Activated naive CD4-positive, alpha-beta T cell treated with anti-CD3 and anti-CD28 coated beads, Interleukin-2, amount 10 ng/mL, durations not matched to agents 7 days and 5 days (primary cell): ENCODE results near the gene OBSCN.

Experiments
- CTCF ChIA-PET: fragments of 350-600 bp; sonication (Branson Sonifier 250); formaldehyde crosslinking; loops from one replicate; lab custom pipeline; 2021; ENCODE audit warnings: antibody characterized with exemption; lab: Charles Lee
- DNase-seq: peaks from one replicate; pipeline ENCODE4 v3.0.0-alpha.2; 2020
- H3K27ac Mint-ChIP-seq: one replicate; pipeline ENCODE4 v1.8.0; 2021; ENCODE audit warnings: mild to moderate bottlenecking, moderate library complexity, mixed read lengths
- H3K27me3 Mint-ChIP-seq: one replicate; pipeline ENCODE4 v1.8.0; 2021; ENCODE audit warnings: mild to moderate bottlenecking, mixed read lengths
- H3K36me3 Mint-ChIP-seq: one replicate; pipeline ENCODE4 v1.8.0; 2021; ENCODE audit warnings: mixed read lengths
- H3K4me1 Mint-ChIP-seq: one replicate; pipeline ENCODE4 v1.8.0; 2021; ENCODE audit warnings: mixed read lengths
- H3K4me3 Mint-ChIP-seq: one replicate; pipeline ENCODE4 v1.8.0; 2021; ENCODE audit warnings: mild to moderate bottlenecking, moderate library complexity, mixed read lengths
- H3K9me3 Mint-ChIP-seq: one replicate; pipeline ENCODE4 v1.8.0; 2021; ENCODE audit warnings: mixed read lengths

Gene OBSCN

GRCh38 chr1:228297242-228297641 is 89.4 kb downstream of the OBSCN start:
- no peak overlapping the region for H3K27ac Mint-ChIP-seq

GRCh38 chr1:228297822-228298221 is 90.0 kb downstream of the OBSCN start:
- Mint-ChIP-seq H3K4me1 (no peaks in the 10 kb centered on the region), H3K27me3 (no peaks in the 10 kb centered on the region), H3K4me3 (no peak overlapping the region), H3K36me3 (peaks cover 27% of the 10 kb centered on the region), H3K9me3 (peaks cover 48% of the 10 kb centered on the region), H3K27ac (no peak overlapping the region)
- no peak for DNase-seq
- CTCF ChIA-PET = no interaction called here

More at GRCh38 chr1:228297242-228297641, 89.4 kb downstream of the OBSCN start:
- Mint-ChIP-seq H3K4me3 (no peak overlapping the region), H3K9me3 (peaks cover 42% of the 10 kb centered on the region), H3K36me3 (peaks cover 23% of the 10 kb centered on the region), H3K4me1 (no peaks in the 10 kb centered on the region), H3K27me3 (no peaks in the 10 kb centered on the region)
- CTCF ChIA-PET = no interaction called here
- no peak for DNase-seq

- no peak overlapping the region for H3K27ac Mint-ChIP-seq
- no peaks in the 10 kb centered on the region for H3K27me3 Mint-ChIP-seq
- H3K9me3 Mint-ChIP-seq = peaks cover 53% of the 10 kb centered on the region
- no peak overlapping the region for H3K4me3 Mint-ChIP-seq
- peaks cover 27% of the 10 kb centered on the region for H3K36me3 Mint-ChIP-seq
- no peak for DNase-seq
- CTCF ChIA-PET = no interaction called here
- H3K4me1 Mint-ChIP-seq = no peaks in the 10 kb centered on the region
Measured at GRCh38 chr1:228298471-228298870, 90.6 kb downstream of the OBSCN start.

GRCh38 chr1:228299211-228299610 is 91.4 kb downstream of the OBSCN start:
- CTCF ChIA-PET = no interaction called here
- H3K36me3 Mint-ChIP-seq = peaks cover 27% of the 10 kb centered on the region
- no peak for DNase-seq
- H3K27ac Mint-ChIP-seq = no peak overlapping the region
- H3K9me3 Mint-ChIP-seq = peaks cover 59% of the 10 kb centered on the region
- H3K27me3 Mint-ChIP-seq = no peaks in the 10 kb centered on the region
- H3K4me1 Mint-ChIP-seq = no peaks in the 10 kb centered on the region
- H3K4me3 Mint-ChIP-seq = no peak overlapping the region

GRCh38 chr1:228299901-228300300 is 92.1 kb downstream of the OBSCN start:
- H3K27ac Mint-ChIP-seq = no peak overlapping the region
- H3K4me1 Mint-ChIP-seq = no peaks in the 10 kb centered on the region
- no peak for DNase-seq
- H3K36me3 Mint-ChIP-seq = peaks cover 27% of the 10 kb centered on the region
- H3K9me3 Mint-ChIP-seq = peaks cover 62% of the 10 kb centered on the region
- CTCF ChIA-PET = no interaction called here
- H3K4me3 Mint-ChIP-seq = no peak overlapping the region
- H3K27me3 Mint-ChIP-seq = no peaks in the 10 kb centered on the region

- H3K27me3 Mint-ChIP-seq = no peaks in the 10 kb centered on the region
- CTCF ChIA-PET = no interaction called here
- H3K4me3 Mint-ChIP-seq = no peak overlapping the region
- H3K27ac Mint-ChIP-seq = no peak overlapping the region
- H3K36me3 Mint-ChIP-seq = peaks cover 25% of the 10 kb centered on the region
- H3K9me3 Mint-ChIP-seq = peaks cover 58% of the 10 kb centered on the region
- DNase-seq = no peak
- H3K4me1 Mint-ChIP-seq = no peaks in the 10 kb centered on the region
Measured at GRCh38 chr1:228302086-228302485, 94.2 kb downstream of the OBSCN start.

- H3K27ac Mint-ChIP-seq = no peak overlapping the region
- no peaks in the 10 kb centered on the region for H3K27me3 Mint-ChIP-seq
- H3K4me1 Mint-ChIP-seq = no peaks in the 10 kb centered on the region
- DNase-seq = peak; percentile 12
- peaks cover 19% of the 10 kb centered on the region for H3K36me3 Mint-ChIP-seq
- H3K9me3 Mint-ChIP-seq = peaks cover 46% of the 10 kb centered on the region
- H3K4me3 Mint-ChIP-seq = no peak overlapping the region
- CTCF ChIA-PET = no interaction called here
Measured at GRCh38 chr1:228303596-228303995, 95.8 kb downstream of the OBSCN start.

GRCh38 chr1:228304225-228304624 is 96.4 kb downstream of the OBSCN start:
- peaks cover 14% of the 10 kb centered on the region for H3K36me3 Mint-ChIP-seq

GRCh38 chr1:228304766-228305395 is 97.0 kb downstream of the OBSCN start:
- no peak overlapping the region for H3K4me3 Mint-ChIP-seq
- H3K36me3 Mint-ChIP-seq = peaks cover 13% of the 10 kb centered on the region
- CTCF ChIA-PET = no interaction called here
- DNase-seq = peak; percentile 8
- H3K9me3 Mint-ChIP-seq = peaks cover 37% of the 10 kb centered on the region
- no peaks in the 10 kb centered on the region for H3K4me1 Mint-ChIP-seq
- H3K27ac Mint-ChIP-seq = no peak overlapping the region
- no peaks in the 10 kb centered on the region for H3K27me3 Mint-ChIP-seq

More at GRCh38 chr1:228304225-228304624, 96.4 kb downstream of the OBSCN start:
- Mint-ChIP-seq H3K4me1 (no peaks in the 10 kb centered on the region), H3K27ac (no peak overlapping the region), H3K4me3 (no peak overlapping the region), H3K9me3 (peaks cover 41% of the 10 kb centered on the region), H3K27me3 (no peaks in the 10 kb centered on the region)
- DNase-seq = peak; percentile 14
- CTCF ChIA-PET = no interaction called here

GRCh38 chr1:228305721-228306152 is 97.9 kb downstream of the OBSCN start:
- H3K9me3 Mint-ChIP-seq = peaks cover 31% of the 10 kb centered on the region
- peak; percentile 8 for DNase-seq
- no peaks in the 10 kb centered on the region for H3K4me1 Mint-ChIP-seq
- H3K27ac Mint-ChIP-seq = no peak overlapping the region
- CTCF ChIA-PET = no interaction called here
- H3K27me3 Mint-ChIP-seq = no peaks in the 10 kb centered on the region
- peaks cover 11% of the 10 kb centered on the region for H3K36me3 Mint-ChIP-seq
- no peak overlapping the region for H3K4me3 Mint-ChIP-seq

GRCh38 chr1:228306275-228307217 is 98.7 kb downstream of the OBSCN start:
- no peak overlapping the region for H3K4me3 Mint-ChIP-seq
- peaks cover 7% of the 10 kb centered on the region for H3K36me3 Mint-ChIP-seq
- no peaks in the 10 kb centered on the region for H3K27me3 Mint-ChIP-seq
- DNase-seq = peak; percentile 14
- peaks cover 25% of the 10 kb centered on the region for H3K9me3 Mint-ChIP-seq
- CTCF ChIA-PET = no interaction called here
- H3K4me1 Mint-ChIP-seq = no peaks in the 10 kb centered on the region
- no peak overlapping the region for H3K27ac Mint-ChIP-seq

GRCh38 chr1:228307218-228308023 is 99.6 kb downstream of the OBSCN start:
- H3K36me3 Mint-ChIP-seq = peaks cover 2% of the 10 kb centered on the region

GRCh38 chr1:228308085-228308601 is 100.3 kb downstream of the OBSCN start:
- no peaks in the 10 kb centered on the region for H3K36me3 Mint-ChIP-seq
- DNase-seq = peak; percentile 17
- CTCF ChIA-PET = no interaction called here
- H3K27me3 Mint-ChIP-seq = no peaks in the 10 kb centered on the region
- H3K9me3 Mint-ChIP-seq = peaks cover 23% of the 10 kb centered on the region
- H3K4me1 Mint-ChIP-seq = no peaks in the 10 kb centered on the region
- no peak overlapping the region for H3K4me3 Mint-ChIP-seq
- no peak overlapping the region for H3K27ac Mint-ChIP-seq

More at GRCh38 chr1:228307218-228308023, 99.6 kb downstream of the OBSCN start:
- Mint-ChIP-seq H3K27me3 (no peaks in the 10 kb centered on the region), H3K4me1 (no peaks in the 10 kb centered on the region), H3K27ac (no peak overlapping the region), H3K4me3 (no peak overlapping the region), H3K9me3 (peaks cover 21% of the 10 kb centered on the region)
- DNase-seq = peak; percentile 11
- CTCF ChIA-PET = no interaction called here
